Left lung (tissue), 10 donors: ENCODE measurements around the gene C5orf47. TPM values are rescaled to one million over a fixed set of nuclear protein-coding genes. Genes with fewer than 3 reads are reported as not detected.

Experiments used
- ATAC-seq: fragments of 200-7000 bp; cut with Tn5 transposase; one replicate; pipeline ENCODE4 v1.9.1; 2020; ENCODE audit warnings: moderate library complexity
- DNase-seq, 4 donors: peaks; one replicate each; pipeline ENCODE4 v3.0.0-alpha.2; 2013 to 2020
- H3K27ac ChIP-seq, 2 donors: fragments of 200-600 bp; sonication (generic) in 1 of 2; one replicate each; pipeline versions ENCODE4 v1.5.0 to v1.8.0; 2020 to 2021
- H3K27me3 ChIP-seq, 2 donors: fragments of 200-600 bp; sonication (generic) in 1 of 2; one replicate each; pipeline versions ENCODE4 v1.5.0 to v1.8.0; 2020 to 2021
- H3K36me3 ChIP-seq, 2 donors: fragments of 200-600 bp; sonication (generic) in 1 of 2; one replicate each; pipeline versions ENCODE4 v1.5.0 to v1.8.0; 2020 to 2021
- H3K4me1 ChIP-seq, 2 donors: fragments of 200-600 bp; one replicate each; pipeline ENCODE4 v1.8.0; 2021
- H3K4me3 ChIP-seq, 2 donors: fragments of 200-600 bp; sonication (generic) in 1 of 2; one replicate each; pipeline versions ENCODE4 v1.5.0 to v1.8.0; 2020 to 2021; ENCODE audit warnings: mild to moderate bottlenecking in 1 of 2
- H3K9me3 ChIP-seq, 2 donors: fragments of 200-600 bp; sonication (generic) in 1 of 2; one replicate each; pipeline versions ENCODE4 v1.5.0 to v1.8.0; 2020 to 2021
- CTCF ChIP-seq, 2 donors: fragments of 200-600 bp; sonication (generic) in 1 of 2; IDR thresholded peaks; one replicate each; pipeline versions ENCODE4 v1.5.0 to v1.8.0; 2021; ENCODE audit warnings: antibody characterized with exemption in 2 of 2
- intact Hi-C, 2 donors: fragments of 100-400 bp; cut with DNase I; formaldehyde crosslinking; loops; one replicate each; pipeline versions ENCODE4 v1.11.2 to v1.14.2; 2022
- polyA plus RNA-seq, 6 donors: library from polyadenylated mRNA; unstranded; fragments of 120-200 nt; gene quantifications; one replicate each; pipeline ENCODE4 v1.2.1, GENCODE V29; 2013; ENCODE audit not compliant: insufficient read length in 6 of 6
- total RNA-seq, 2 donors: library from RNA; stranded (reverse); fragmentation: NEBNext Ultra II Directional; extraction: Animal tissue kit (Norgen Biotek cat#: 25700); gene quantifications; one replicate each; pipeline ENCODE4 v1.2.1, GENCODE V29; 2021
- donor health status: DM: no; HTN: yes; CAD: no.
- donor health status: DM: no; HTN: no; CAD: no.

C5orf47 gene
- total and polyA plus RNA-seq, 8 donors = 0.12 to 0.37 (median 0.23) TPM; not detected in 2

GRCh38 chr5:173970878-173971650 is 17.9 kb upstream of the C5orf47 start:
- H3K27me3 ChIP-seq = no peaks in the 10 kb centered on the region
- no peak overlapping the region for H3K27ac ChIP-seq
- no peak overlapping the region for H3K4me3 ChIP-seq
- no peak for TF ChIP-seq CTCF (IDR thresholded peaks at IDR 0.05)
- intact Hi-C loops = loop anchor here in 1 of 2 donors (10.0 kb wide), 1 partner anchor 356 kb away; the partner anchor contains the start of gene BOD1
- H3K9me3 ChIP-seq = no peaks in the 10 kb centered on the region
- no peaks in the 10 kb centered on the region for H3K36me3 ChIP-seq
- DNase-seq (no peak), ATAC-seq (no peak)
- peaks cover 0 to 19% of the 10 kb centered on the region in 2 donors for H3K4me1 ChIP-seq

- Histone ChIP-seq H3K4me3 (no peak overlapping the region), H3K36me3 (no peaks in the 10 kb centered on the region), H3K9me3 (no peaks in the 10 kb centered on the region), H3K27ac (no peak overlapping the region), H3K27me3 (no peaks in the 10 kb centered on the region), H3K4me1 (peaks cover 0 to 19% of the 10 kb centered on the region in 2 donors)
- no peak for DNase-seq
- intact Hi-C loops = loop anchor here (2.0 to 10.0 kb wide), 2 partner anchors 353 to 357 kb away; partner anchors contain the start of gene BOD1 (in 1 of the 2)
- ATAC-seq = no peak
- no peak for TF ChIP-seq CTCF (IDR thresholded peaks at IDR 0.05)
Observed at GRCh38 chr5:173971681-173972345, 17.2 kb upstream of the C5orf47 start.

GRCh38 chr5:173972607-173972924 is 16.4 kb upstream of the C5orf47 start:
- no peak for TF ChIP-seq CTCF (IDR thresholded peaks at IDR 0.05)
- DNase-seq (no peak), ATAC-seq (no peak)
- H3K27ac ChIP-seq = no peak overlapping the region
- H3K4me1 ChIP-seq = peaks cover 0 to 19% of the 10 kb centered on the region in 2 donors
- no peaks in the 10 kb centered on the region for H3K36me3 ChIP-seq
- H3K9me3 ChIP-seq = no peaks in the 10 kb centered on the region
- intact Hi-C loops = loop anchor here (2.0 to 10.0 kb wide), 2 partner anchors 354 to 358 kb away; partner anchors contain the start of gene BOD1 (in 1 of the 2)
- no peaks in the 10 kb centered on the region for H3K27me3 ChIP-seq
- H3K4me3 ChIP-seq = peak overlapping the region; percentile 42 to 43

DNA sequence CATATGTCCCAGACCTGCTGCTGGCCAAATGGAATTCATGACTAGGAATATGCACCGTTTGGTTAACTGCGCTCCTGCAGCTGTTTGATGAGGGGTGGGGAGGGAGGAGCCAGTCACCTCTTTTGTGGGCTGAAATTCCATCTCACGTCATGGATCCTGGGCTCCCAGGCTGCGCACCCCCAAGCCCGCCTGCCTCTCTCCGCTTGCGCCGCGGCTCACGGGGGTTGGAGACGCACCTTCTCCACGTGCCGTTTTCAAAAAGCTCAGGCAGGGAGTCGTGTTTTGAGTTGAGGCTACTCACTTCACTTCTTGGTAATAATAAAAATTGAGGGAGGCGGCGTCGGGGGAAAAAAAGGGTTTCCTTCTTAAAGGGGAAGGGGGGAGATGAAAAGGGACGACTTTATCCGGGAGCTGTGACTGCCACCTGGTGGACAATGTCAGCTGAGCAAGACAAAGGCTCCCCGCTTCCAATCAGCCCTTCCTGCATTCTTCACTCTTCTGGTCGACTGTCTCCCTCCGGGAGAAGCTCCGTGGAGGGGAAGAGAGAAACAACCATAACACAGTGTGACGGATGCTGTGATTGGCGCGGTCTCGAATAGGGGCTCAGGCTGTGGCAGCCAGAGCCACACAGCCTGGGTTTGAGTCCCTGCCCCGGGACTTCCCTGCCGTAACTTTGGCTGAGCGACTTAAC is 15.9 kb upstream of the C5orf47 start:
- ATAC-seq (peak; percentile 94), DNase-seq (peak in 3 of 4 donors; percentile 86 to 90 (median 87))
- TF ChIP-seq CTCF (IDR thresholded peaks at IDR 0.05) = peak; percentile 79 to 93
- intact Hi-C loops = loop anchor here (2.0 to 10.0 kb wide), 2 partner anchors 354 to 358 kb away; partner anchors contain the start of gene BOD1 (in 1 of the 2)
- Histone ChIP-seq H3K4me3 (peak overlapping the region; percentile 42 to 43), H3K27ac (peak overlapping the region in 1 of 2 donors; percentile 13), H3K36me3 (no peaks in the 10 kb centered on the region), H3K4me1 (peaks cover 0 to 19% of the 10 kb centered on the region in 2 donors), H3K9me3 (no peaks in the 10 kb centered on the region), H3K27me3 (peaks cover 0 to 4% of the 10 kb centered on the region in 2 donors)
